ENCODE data around the gene GALP.
"Not testable (repeated sequence)": the region's sequence is repeated elsewhere in the genome, so short reads cannot be mapped to it uniquely, and the experiment has no call there.

GALP gene

DNA sequence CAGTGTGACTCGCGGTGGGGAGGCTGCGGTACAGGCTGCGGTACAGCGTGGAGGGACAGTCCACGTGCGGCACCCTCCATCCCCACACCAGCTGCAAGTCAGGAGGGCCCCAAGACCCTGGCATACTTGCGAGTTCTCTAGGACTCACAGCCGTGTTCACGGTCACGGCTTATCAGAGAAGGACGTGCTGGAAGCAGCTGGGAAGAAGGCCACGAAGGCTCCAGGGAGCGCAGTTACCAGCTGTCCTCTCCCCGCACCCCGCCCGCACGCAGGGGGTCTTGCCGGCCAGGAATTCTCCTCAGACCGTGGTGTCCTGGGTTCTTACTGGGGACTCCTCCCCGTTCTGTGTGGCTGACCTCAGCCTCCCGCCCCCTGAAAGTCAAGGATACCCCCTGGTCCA, 28.5 kb upstream of the GALP start:
- no peak for DNase-seq (ENCODE audit: low read depth)
- TF ChIP-seq, protein P1, sequence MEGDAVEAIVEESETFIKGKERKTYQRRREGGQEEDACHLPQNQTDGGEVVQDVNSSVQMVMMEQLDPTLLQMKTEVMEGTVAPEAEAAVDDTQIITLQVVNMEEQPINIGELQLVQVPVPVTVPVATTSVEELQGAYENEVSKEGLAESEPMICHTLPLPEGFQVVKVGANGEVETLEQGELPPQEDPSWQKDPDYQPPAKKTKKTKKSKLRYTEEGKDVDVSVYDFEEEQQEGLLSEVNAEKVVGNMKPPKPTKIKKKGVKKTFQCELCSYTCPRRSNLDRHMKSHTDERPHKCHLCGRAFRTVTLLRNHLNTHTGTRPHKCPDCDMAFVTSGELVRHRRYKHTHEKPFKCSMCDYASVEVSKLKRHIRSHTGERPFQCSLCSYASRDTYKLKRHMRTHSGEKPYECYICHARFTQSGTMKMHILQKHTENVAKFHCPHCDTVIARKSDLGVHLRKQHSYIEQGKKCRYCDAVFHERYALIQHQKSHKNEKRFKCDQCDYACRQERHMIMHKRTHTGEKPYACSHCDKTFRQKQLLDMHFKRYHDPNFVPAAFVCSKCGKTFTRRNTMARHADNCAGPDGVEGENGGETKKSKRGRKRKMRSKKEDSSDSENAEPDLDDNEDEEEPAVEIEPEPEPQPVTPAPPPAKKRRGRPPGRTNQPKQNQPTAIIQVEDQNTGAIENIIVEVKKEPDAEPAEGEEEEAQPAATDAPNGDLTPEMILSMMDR (IDR thresholded peaks at IDR 0.05; ENCODE audit: control insufficient read depth, insufficient read depth, low read depth, low read length, missing control alignments) = no peak
- H3K4me3 ChIP-seq (ENCODE audit: control insufficient read depth, low read depth, low read length) = no peak overlapping the region

- TF ChIP-seq, protein P1 (IDR thresholded peaks at IDR 0.05; ENCODE audit: control insufficient read depth, insufficient read depth, low read depth, low read length, missing control alignments) = no peak
- H3K4me3 ChIP-seq (ENCODE audit: control insufficient read depth, low read depth, low read length) = no peak overlapping the region
- no peak for DNase-seq (ENCODE audit: low read depth)
These were observed 27.7 kb upstream of the GALP start for GRCh38 chr19:56148096-56148495.

- DNase-seq (ENCODE audit: low read depth); H3K4me3 ChIP-seq (ENCODE audit: control insufficient read depth, low read depth, low read length): not testable (repeated sequence)
These were observed 26.7 kb upstream of the GALP start for GRCh38 chr19:56148955-56149655.

DNA sequence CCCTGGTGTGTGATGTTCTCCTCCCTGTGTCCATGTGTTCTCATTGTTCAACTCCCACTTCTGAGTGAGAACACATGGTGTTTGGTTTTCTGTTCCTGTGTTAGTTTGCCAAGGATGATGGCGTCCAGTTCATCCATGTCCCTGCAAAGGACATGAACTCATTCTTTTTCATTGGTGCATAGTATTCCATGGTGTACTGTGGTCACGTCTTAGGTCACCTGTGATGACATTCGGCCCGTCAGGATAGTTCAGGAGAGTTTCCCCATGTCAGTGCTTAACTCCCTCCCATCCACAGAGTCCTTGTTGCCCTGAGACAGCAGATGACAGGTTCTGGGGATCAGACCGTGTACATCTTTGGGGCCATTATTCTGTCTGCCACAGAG, 26.2 kb upstream of the GALP start:
- TF ChIP-seq, protein P1 (IDR thresholded peaks at IDR 0.05; ENCODE audit: control insufficient read depth, insufficient read depth, low read depth, low read length, missing control alignments) = no peak
- no peak overlapping the region for H3K4me3 ChIP-seq (ENCODE audit: control insufficient read depth, low read depth, low read length)
- DNase-seq (ENCODE audit: low read depth) = no peak

DNA sequence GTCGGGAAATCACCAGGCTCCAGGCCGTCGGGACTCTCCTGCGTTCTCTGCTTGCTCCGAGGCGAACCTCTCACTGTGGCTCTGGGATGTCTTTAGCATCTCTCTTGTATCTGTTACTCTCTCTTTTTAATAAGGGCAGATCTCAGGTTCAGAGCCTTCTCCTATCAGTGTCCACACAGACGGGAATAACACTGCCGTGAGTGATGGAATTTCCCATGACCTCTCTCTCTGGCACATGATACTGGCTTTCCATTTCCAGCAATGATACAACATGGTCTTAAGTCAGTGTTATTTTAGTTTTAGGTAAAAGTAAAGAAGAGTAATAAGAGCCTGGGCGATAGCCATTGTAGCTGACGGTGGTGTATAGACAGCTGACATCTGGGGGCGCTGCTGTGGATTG, 25.4 kb upstream of the GALP start:
- no peak overlapping the region for H3K4me3 ChIP-seq (ENCODE audit: control insufficient read depth, low read depth, low read length)
- TF ChIP-seq, protein P1 (IDR thresholded peaks at IDR 0.05; ENCODE audit: control insufficient read depth, insufficient read depth, low read depth, low read length, missing control alignments) = no peak
- no peak for DNase-seq (ENCODE audit: low read depth)

DNA sequence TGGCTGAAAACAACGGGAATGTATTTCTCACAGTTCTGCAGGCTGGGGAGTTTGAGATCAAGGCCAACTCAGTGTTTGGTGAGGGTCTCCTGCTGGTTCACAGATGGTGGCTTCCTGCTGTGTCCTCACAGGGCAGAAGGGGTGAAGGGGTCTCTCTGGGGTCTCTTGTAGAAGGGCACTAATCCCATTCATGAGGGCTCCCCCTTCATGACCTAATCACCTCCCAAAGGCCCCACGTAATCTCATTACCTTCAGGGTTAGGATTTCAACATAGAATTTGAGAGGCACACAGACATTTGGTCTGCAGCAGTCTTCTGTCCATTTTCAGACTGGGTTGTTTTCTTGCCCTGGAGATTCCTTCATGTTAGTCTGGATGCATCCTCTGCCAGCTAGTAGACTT, 23.2 kb upstream of the GALP start:
- H3K4me3 ChIP-seq (ENCODE audit: control insufficient read depth, low read depth, low read length) = no peak overlapping the region
- DNase-seq (ENCODE audit: low read depth) = no peak
- TF ChIP-seq, protein P1 (IDR thresholded peaks at IDR 0.05; ENCODE audit: control insufficient read depth, insufficient read depth, low read depth, low read length, missing control alignments) = no peak

- no peak for DNase-seq (ENCODE audit: low read depth)
- no peak overlapping the region for H3K4me3 ChIP-seq (ENCODE audit: control insufficient read depth, low read depth, low read length)
- TF ChIP-seq, protein P1 (IDR thresholded peaks at IDR 0.05; ENCODE audit: control insufficient read depth, insufficient read depth, low read depth, low read length, missing control alignments) = no peak
These were observed 22.3 kb upstream of the GALP start for GRCh38 chr19:56153507-56153906.
